ENCODE results near the gene CHAT. TPM values are rescaled to one million over a fixed set of nuclear protein-coding genes. Genes with fewer than 3 reads are reported as not detected.

CHAT gene
- polyA plus RNA-seq, 2 of the 4 experiments (the other 2 are of a cell fraction), result not detected

DNA sequence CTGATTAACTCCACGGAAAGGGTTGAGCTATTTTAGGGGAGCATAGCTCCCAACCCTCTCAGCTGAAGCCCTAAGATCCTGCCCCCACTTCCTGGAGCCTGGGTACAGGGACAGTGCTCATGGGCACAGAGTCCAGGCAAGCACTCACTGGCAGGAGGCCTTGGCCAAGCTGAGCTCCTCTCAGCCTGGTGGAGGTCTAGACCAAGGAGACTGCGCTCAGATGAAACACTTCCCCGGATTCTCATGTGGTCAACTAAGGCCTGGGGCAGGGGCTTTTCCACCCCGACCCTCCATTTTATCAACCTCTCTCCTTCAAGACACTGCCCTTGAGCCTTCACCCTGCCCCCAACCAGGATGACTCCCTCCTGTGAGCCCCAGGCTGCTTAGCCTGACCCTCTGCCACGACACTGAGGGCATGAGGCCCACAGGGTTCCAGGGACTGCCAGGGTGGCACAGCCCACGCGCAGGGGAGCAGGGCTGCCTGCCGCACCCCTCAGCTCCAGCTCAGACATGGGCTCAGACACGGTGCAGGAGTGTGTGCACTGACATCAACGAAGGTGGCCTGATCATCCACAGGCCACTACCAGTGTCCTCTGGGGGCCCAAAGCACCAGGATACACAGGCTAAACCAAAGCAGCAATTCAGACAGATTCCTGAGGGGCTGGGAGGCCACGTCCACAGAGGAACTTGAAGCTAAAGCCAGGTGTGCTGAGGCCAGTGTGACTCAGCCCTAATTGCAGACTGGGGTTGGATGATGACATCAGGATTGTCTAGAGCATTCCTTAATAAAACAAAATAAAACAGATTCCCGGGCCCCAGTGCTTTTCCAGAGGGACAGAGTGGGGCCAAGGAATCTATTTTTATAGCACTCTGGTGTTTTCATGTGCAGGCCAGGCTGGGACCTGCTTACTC is 18.8 kb downstream of the CHAT start:
- FAIRE-seq (no peak), ATAC-seq (no peak; a peak in 1 of 6 replicates), DNase-seq (ENCODE audit: low read depth in 1 of 2, low spot score in 1 of 2) (no peak)
- Histone ChIP-seq H3K9me3 (no peaks in the 10 kb centered on the region), H3K4me2 (no peak overlapping the region), H3K27ac (no peak overlapping the region), H3K4me3 (no peak overlapping the region), H3K4me1 (no peaks in the 10 kb centered on the region)
- TF ChIP-seq CHD2 (IDR thresholded peaks at IDR 0.05; ENCODE audit: low read length, partially characterized antibody) (no peak), ZNF302 (CRISPR knock-in tag; IDR thresholded peaks at IDR 0.05) (no peak), ESRRA (IDR thresholded peaks at IDR 0.05; ENCODE audit: borderline replicate concordance, low read length) (no peak), FOSL2 (IDR thresholded peaks at IDR 0.05) (no peak), FOSL2 (CRISPR knock-in tag; IDR thresholded peaks at IDR 0.05) (no peak), RFX5 (IDR thresholded peaks at IDR 0.05) (no peak), POLR2AphosphoS2 (conservative IDR thresholded peaks at IDR 0.05; ENCODE audit: low read length) (no peak), ZC3H11A (IDR thresholded peaks at IDR 0.05) (no peak), EHMT2 (IDR thresholded peaks at IDR 0.05; ENCODE audit: low read depth) (no peak), CBX2 (IDR thresholded peaks at IDR 0.05; ENCODE audit: borderline replicate concordance, low read depth) (no peak), FOSB (CRISPR knock-in tag; IDR thresholded peaks at IDR 0.05) (no peak), MAZ (IDR thresholded peaks at IDR 0.05; ENCODE audit: borderline replicate concordance, low read depth, low read length) (no peak), ZFP36 (IDR thresholded peaks at IDR 0.05; ENCODE audit: borderline replicate concordance, partially characterized antibody) (no peak), TP53 (CRISPR knock-in tag; IDR thresholded peaks at IDR 0.05) (no peak), KDM1A (IDR thresholded peaks at IDR 0.05; ENCODE audit: low read depth) (no peak)
- TF ChIP-seq, protein P1, sequence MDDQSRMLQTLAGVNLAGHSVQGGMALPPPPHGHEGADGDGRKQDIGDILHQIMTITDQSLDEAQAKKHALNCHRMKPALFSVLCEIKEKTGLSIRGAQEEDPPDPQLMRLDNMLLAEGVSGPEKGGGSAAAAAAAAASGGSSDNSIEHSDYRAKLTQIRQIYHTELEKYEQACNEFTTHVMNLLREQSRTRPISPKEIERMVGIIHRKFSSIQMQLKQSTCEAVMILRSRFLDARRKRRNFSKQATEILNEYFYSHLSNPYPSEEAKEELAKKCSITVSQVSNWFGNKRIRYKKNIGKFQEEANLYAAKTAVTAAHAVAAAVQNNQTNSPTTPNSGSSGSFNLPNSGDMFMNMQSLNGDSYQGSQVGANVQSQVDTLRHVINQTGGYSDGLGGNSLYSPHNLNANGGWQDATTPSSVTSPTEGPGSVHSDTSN (IDR thresholded peaks at IDR 0.05), result no peak
- TF ChIP-seq, protein P2, sequence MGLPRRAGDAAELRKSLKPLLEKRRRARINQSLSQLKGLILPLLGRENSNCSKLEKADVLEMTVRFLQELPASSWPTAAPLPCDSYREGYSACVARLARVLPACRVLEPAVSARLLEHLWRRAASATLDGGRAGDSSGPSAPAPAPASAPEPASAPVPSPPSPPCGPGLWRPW (IDR thresholded peaks at IDR 0.05), result no peak
- CTCF ChIA-PET, result no interaction called here
- POLR2A ChIA-PET, result no interaction called here
- WGBS (ENCODE audit: missing lambda C conversion rate), result 32% methylated on average over 7 of the region's 12 CpGs

DNA sequence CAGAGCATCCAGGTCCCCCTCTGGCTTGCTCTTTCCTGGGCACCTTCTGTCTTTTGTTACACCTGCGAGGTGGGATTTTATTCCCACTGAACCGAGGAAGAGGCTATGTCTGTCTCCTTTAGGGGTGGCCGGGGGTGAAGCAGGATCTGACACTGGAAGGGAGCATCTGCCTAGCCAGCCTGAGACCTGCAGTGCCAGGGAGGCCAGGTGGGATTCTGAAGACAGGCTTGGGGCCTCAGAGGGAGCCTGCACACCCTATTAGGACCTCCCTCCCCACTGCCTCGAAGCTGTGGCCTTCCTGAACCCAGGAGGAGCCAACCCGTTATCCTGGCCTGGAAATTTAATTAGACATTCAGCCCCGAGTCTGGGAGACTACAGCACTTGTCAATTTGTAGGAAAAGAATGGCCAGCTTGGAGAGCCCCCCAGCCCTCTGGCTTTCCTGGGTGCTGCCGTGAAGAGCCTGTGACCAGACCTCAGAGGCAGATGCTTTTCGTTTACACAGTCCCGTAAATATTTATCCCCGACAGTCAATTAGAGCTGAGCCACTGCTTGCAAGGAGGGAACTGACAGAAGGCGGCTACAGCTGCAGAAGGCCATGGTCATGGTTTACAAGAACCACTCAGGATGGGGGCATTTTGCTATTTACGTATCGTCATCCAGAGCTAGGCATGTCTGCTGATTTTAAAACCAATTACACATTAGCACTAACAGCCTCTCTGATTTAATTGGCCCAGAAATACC is 19.7 kb downstream of the CHAT start:
- Histone ChIP-seq H3K27ac (no peak overlapping the region), H3K4me3 (no peak overlapping the region), H3K4me2 (no peak overlapping the region), H3K4me1 (no peaks in the 10 kb centered on the region), H3K9me3 (no peaks in the 10 kb centered on the region)
- FAIRE-seq (no peak), ATAC-seq (no peak), DNase-seq (ENCODE audit: low read depth in 1 of 2, low spot score in 1 of 2) (no peak)
- POLR2A ChIA-PET, result no interaction called here
- TF ChIP-seq, protein P3, sequence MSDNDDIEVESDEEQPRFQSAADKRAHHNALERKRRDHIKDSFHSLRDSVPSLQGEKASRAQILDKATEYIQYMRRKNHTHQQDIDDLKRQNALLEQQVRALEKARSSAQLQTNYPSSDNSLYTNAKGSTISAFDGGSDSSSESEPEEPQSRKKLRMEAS (IDR thresholded peaks at IDR 0.05), result no peak
- TF ChIP-seq RFX5 (IDR thresholded peaks at IDR 0.05) (no peak), HEYL (CRISPR knock-in tag; IDR thresholded peaks at IDR 0.05) (no peak), CBX8 (IDR thresholded peaks at IDR 0.05) (no peak)
- WGBS (ENCODE audit: missing lambda C conversion rate), result 38% methylated on average over 13 of the region's 13 CpGs
- CTCF ChIA-PET, result interaction anchor here (1.2 kb wide), 1 partner anchor 39 kb away, joined by 3 read pairs; no protein-coding TSS in a partner anchor

DNA sequence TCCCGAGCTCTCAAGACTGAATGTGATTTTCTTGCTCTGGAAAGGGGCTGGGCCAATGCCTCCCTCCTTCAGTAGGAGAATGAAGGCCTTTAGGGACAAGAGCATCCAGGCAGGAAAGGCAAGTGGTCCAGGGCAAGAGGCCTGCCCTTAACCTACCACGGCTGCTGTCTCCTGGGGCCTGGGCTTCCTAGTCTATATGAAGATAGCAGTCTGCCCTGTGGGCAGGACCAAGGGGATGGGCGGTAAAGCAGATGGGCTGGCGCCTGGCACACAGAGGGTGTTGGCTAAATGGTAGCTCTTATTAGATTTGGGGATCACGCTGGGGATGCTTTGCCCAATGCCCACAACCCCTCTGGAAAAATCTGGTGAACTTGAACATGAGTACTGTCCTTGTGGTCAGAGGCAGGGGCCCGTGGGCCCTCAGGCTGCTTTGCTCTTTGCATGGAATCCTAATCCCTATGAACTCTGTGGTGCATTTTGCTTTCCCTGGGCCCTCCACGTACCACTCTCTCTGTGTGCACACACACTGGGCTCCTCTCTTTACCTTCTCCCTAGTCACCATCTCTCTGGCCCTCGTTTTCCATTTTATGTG is 20.3 kb downstream of the CHAT start:
- H3K4me3 ChIP-seq, result no peak overlapping the region
- no peak overlapping the region for H3K4me2 ChIP-seq
- CTCF ChIA-PET, result interaction anchor here (1.2 kb wide), 1 partner anchor 40 kb away, joined by 3 read pairs; no protein-coding TSS in a partner anchor
- POLR2A ChIA-PET, result no interaction called here
- DNase-seq (ENCODE audit: low read depth in 1 of 2, low spot score in 1 of 2) (no peak), FAIRE-seq (no peak), ATAC-seq (no peak)
- 37% methylated on average over 8 of the region's 8 CpGs for WGBS (ENCODE audit: missing lambda C conversion rate)
- H3K9me3 ChIP-seq, result no peaks in the 10 kb centered on the region
- TF ChIP-seq FOSB (CRISPR knock-in tag; IDR thresholded peaks at IDR 0.05), result no peak
- TF ChIP-seq KDM5A (IDR thresholded peaks at IDR 0.05), result no peak
- no peak for TF ChIP-seq JUN (IDR thresholded peaks at IDR 0.05)
- TF ChIP-seq, protein P1 (IDR thresholded peaks at IDR 0.05), result no peak
- no peak for TF ChIP-seq MAFK (IDR thresholded peaks at IDR 0.05; ENCODE audit: partially characterized antibody)
- no peak for TF ChIP-seq HEYL (CRISPR knock-in tag; IDR thresholded peaks at IDR 0.05)
- no peak for TF ChIP-seq TP53 (CRISPR knock-in tag; IDR thresholded peaks at IDR 0.05)
- H3K4me1 ChIP-seq, result no peaks in the 10 kb centered on the region
- H3K27ac ChIP-seq, result no peak overlapping the region

Measured in A549 (cell line).